ENCODE results near the gene PLXNC1. TPM values are rescaled to one million over a fixed set of nuclear protein-coding genes. Genes with fewer than 3 reads are reported as not detected.

Gene PLXNC1
- total and polyA plus RNA-seq, 2 experiments from 2014 or later, result 0.78 to 1.9 TPM

- Histone ChIP-seq H3K9me2 (ENCODE audit: insufficient read depth) (no peaks in the 10 kb centered on the region), H3K36me3 (ENCODE audit: low read depth) (no peaks in the 10 kb centered on the region), H3K4me2 (ENCODE audit: unreplicated experiment) (no peak overlapping the region), H2AFZ (no peak overlapping the region), H4K20me1 (ENCODE audit: insufficient read depth) (no peaks in the 10 kb centered on the region), H3F3A (ENCODE audit: insufficient read depth) (no peaks in the 10 kb centered on the region), H3K9ac (no peak overlapping the region), H3K27ac (no peak overlapping the region), H3K79me2 (ENCODE audit: insufficient read depth) (no peaks in the 10 kb centered on the region), H3K4me3 (no peak overlapping the region), H3K27me3 (replicated peaks; ENCODE audit: insufficient read depth) (no peaks in the 10 kb centered on the region; the same call in 1 of the 2 replicates), H3K9me3 (ENCODE audit: low read depth) (no peaks in the 10 kb centered on the region), H3K4me1 (ENCODE audit: insufficient read depth) (no peaks in the 10 kb centered on the region)
- WGBS, 2 experiments (ENCODE audit: low coverage in 1 of 2, low lambda C conversion rate in 2 of 2, missing lambda C conversion rate in 2 of 2), result 77 to 80% methylated on average over 5 of the region's 5 CpGs
- no peak for TF ChIP-seq EZH2 (IDR thresholded peaks at IDR 0.05; ENCODE audit: insufficient read depth, poor library complexity, severe bottlenecking)
- TF ChIP-seq EZH2phosphoT487 (IDR thresholded peaks at IDR 0.05; ENCODE audit: insufficient read depth, low read depth), result no peak
- in situ Hi-C loops (cut with MboI), result no loop called here
- no peak for DNase-seq
Measured at GRCh38 chr12:94220804-94221203, 72.4 kb downstream of the PLXNC1 start.

- Histone ChIP-seq H4K20me1 (ENCODE audit: insufficient read depth) (no peaks in the 10 kb centered on the region), H2AFZ (no peak overlapping the region), H3K4me2 (ENCODE audit: unreplicated experiment) (no peak overlapping the region), H3K27me3 (replicated peaks; ENCODE audit: insufficient read depth) (no peaks in the 10 kb centered on the region; the same call in none of the 2 replicates), H3K4me1 (ENCODE audit: insufficient read depth) (no peaks in the 10 kb centered on the region), H3K9ac (no peak overlapping the region), H3F3A (ENCODE audit: insufficient read depth) (no peaks in the 10 kb centered on the region), H3K79me2 (ENCODE audit: insufficient read depth) (no peaks in the 10 kb centered on the region), H3K9me3 (ENCODE audit: low read depth) (no peaks in the 10 kb centered on the region), H3K4me3 (no peak overlapping the region), H3K36me3 (ENCODE audit: low read depth) (no peaks in the 10 kb centered on the region), H3K9me2 (ENCODE audit: insufficient read depth) (no peaks in the 10 kb centered on the region), H3K27ac (no peak overlapping the region)
- TF ChIP-seq EZH2 (IDR thresholded peaks at IDR 0.05; ENCODE audit: insufficient read depth, poor library complexity, severe bottlenecking) (no peak), EZH2phosphoT487 (IDR thresholded peaks at IDR 0.05; ENCODE audit: insufficient read depth, low read depth) (no peak)
- WGBS, 2 experiments (ENCODE audit: low coverage in 1 of 2, low lambda C conversion rate in 2 of 2, missing lambda C conversion rate in 2 of 2), result 90 to 93% methylated on average over 4 of the region's 4 CpGs
- no peak for DNase-seq
- in situ Hi-C loops (cut with MboI), result no loop called here
Measured at GRCh38 chr12:94222351-94223084, 74.1 kb downstream of the PLXNC1 start.

- no peaks in the 10 kb centered on the region for H3F3A ChIP-seq (ENCODE audit: insufficient read depth)
- no peaks in the 10 kb centered on the region for H3K79me2 ChIP-seq (ENCODE audit: insufficient read depth)
- no peaks in the 10 kb centered on the region; the same call in 1 of the 2 replicates for H3K27me3 ChIP-seq (replicated peaks; ENCODE audit: insufficient read depth)
- H3K9me2 ChIP-seq (ENCODE audit: insufficient read depth), result no peaks in the 10 kb centered on the region
- H3K27ac ChIP-seq, result no peak overlapping the region
- WGBS, 2 experiments (ENCODE audit: low coverage in 1 of 2, low lambda C conversion rate in 2 of 2, missing lambda C conversion rate in 2 of 2), result 86 to 90% methylated on average over 7 of the region's 7 CpGs
- H3K9ac ChIP-seq, result no peak overlapping the region
- no peak overlapping the region for H3K4me3 ChIP-seq
- no peaks in the 10 kb centered on the region for H4K20me1 ChIP-seq (ENCODE audit: insufficient read depth)
- H3K4me2 ChIP-seq (ENCODE audit: unreplicated experiment), result no peak overlapping the region
- no peak for DNase-seq
- no peak for TF ChIP-seq EZH2 (IDR thresholded peaks at IDR 0.05; ENCODE audit: insufficient read depth, poor library complexity, severe bottlenecking)
- TF ChIP-seq EZH2phosphoT487 (IDR thresholded peaks at IDR 0.05; ENCODE audit: insufficient read depth, low read depth), result no peak
- H2AFZ ChIP-seq, result no peak overlapping the region
- in situ Hi-C loops (cut with MboI), result no loop called here
- no peaks in the 10 kb centered on the region for H3K4me1 ChIP-seq (ENCODE audit: insufficient read depth)
- H3K36me3 ChIP-seq (ENCODE audit: low read depth), result no peaks in the 10 kb centered on the region
- H3K9me3 ChIP-seq (ENCODE audit: low read depth), result no peaks in the 10 kb centered on the region
Measured at GRCh38 chr12:94223842-94224241, 75.5 kb downstream of the PLXNC1 start.

- no peaks in the 10 kb centered on the region for H3K4me1 ChIP-seq (ENCODE audit: insufficient read depth)
- no peaks in the 10 kb centered on the region for H4K20me1 ChIP-seq (ENCODE audit: insufficient read depth)
- DNase-seq, result no peak
- TF ChIP-seq EZH2 (IDR thresholded peaks at IDR 0.05; ENCODE audit: insufficient read depth, poor library complexity, severe bottlenecking) (no peak), EZH2phosphoT487 (IDR thresholded peaks at IDR 0.05; ENCODE audit: insufficient read depth, low read depth) (no peak)
- no peaks in the 10 kb centered on the region for H3K9me2 ChIP-seq (ENCODE audit: insufficient read depth)
- H3K27me3 ChIP-seq (replicated peaks; ENCODE audit: insufficient read depth), result no peaks in the 10 kb centered on the region; the same call in 1 of the 2 replicates
- in situ Hi-C loops (cut with MboI), result no loop called here
- H3K4me3 ChIP-seq, result no peak overlapping the region
- no peaks in the 10 kb centered on the region for H3K36me3 ChIP-seq (ENCODE audit: low read depth)
- H3K79me2 ChIP-seq (ENCODE audit: insufficient read depth), result no peaks in the 10 kb centered on the region
- no peak overlapping the region for H2AFZ ChIP-seq
- H3K4me2 ChIP-seq (ENCODE audit: unreplicated experiment), result no peak overlapping the region
- no peaks in the 10 kb centered on the region for H3F3A ChIP-seq (ENCODE audit: insufficient read depth)
- no peaks in the 10 kb centered on the region for H3K9me3 ChIP-seq (ENCODE audit: low read depth)
- WGBS, 2 experiments (ENCODE audit: low coverage in 1 of 2, low lambda C conversion rate in 2 of 2, missing lambda C conversion rate in 2 of 2), result 88 to 90% methylated on average over 9 of the region's 9 CpGs
- H3K27ac ChIP-seq, result no peak overlapping the region
- no peak overlapping the region for H3K9ac ChIP-seq
Measured at GRCh38 chr12:94225506-94225905, 77.1 kb downstream of the PLXNC1 start.
